Measurements from ENCODE around the gene OR8S1.

Gene OR8S1

DNA sequence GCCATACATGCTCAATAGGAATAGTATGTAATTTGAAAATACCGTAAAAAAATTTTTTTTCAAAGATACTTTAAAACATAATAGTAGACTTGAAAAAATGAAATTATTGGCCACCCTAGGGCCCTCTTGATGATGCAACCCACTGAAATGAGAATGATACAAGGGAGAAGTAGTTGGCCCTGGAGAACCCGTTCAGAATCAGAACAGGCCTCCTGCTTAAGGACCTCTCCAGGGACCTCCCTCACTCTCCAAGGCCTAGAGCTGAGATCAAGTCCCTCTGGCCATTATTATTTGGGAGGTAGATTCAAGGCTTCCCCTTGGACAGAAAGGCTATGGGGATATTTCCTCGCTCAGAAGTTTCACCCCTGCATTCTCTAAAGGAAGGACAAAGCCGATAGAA, 32.5 kb downstream of the OR8S1 start:
- DNase-seq: no peak

DNA sequence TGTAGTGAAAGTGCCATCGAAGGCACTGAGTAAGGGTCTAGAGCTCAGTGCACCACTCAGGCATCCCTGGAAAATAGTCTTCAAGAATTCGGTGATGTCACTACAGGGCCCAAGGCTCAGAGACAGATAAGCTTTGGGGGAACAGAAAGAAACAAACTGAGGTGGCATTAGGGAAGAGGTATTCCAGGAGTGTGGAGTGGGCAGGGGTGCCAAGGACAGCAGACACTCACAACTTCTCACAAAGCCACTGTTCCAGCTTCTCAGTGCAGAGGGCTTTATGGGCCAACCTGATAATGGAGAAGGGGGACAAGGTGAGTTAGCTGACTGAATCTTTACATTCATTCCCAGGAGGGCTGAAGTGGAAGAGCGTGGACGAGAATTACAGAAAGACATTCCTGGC, 42.3 kb downstream of the OR8S1 start:
- DNase-seq: no peak

- DNase-seq: no peak
Measured at GRCh38 chr12:48569946-48570345, 44.5 kb downstream of the OR8S1 start, which contains the start of gene LALBA. Gene LALBA (minus strand): TSS chr12:48570046. CDS start chr12:48570020, 26 bp downstream.

DNA sequence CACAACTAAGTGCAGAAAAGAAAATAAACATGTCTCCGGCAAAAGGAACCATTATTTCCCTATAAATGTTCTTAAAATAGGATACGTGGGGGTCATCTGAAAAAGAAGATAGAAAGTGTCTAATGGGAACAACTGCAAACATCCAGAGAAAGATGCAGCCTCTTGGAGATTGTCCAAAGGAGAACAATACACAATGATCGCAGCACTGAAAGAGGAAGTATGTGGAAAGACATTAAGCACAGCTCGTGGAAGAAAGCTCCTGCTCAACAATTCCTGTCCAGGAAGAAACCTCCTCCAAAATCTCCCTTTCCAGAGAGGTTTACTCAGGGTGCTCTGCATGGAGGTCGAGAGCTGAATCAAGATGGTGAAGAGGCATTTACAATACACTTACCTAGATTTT, 46.9 kb downstream of the OR8S1 start:
- DNase-seq: no peak
